Common myeloid progenitor, CD34-positive (primary cell): ENCODE results near the gene MTFP1. TPM values are rescaled to one million over a fixed set of nuclear protein-coding genes. Genes with fewer than 3 reads are reported as not detected.

Source experiments
- CTCF ChIA-PET: fragments of 350-600 bp; sonication (Branson Sonifier 250); formaldehyde crosslinking; loops from one replicate; lab custom pipeline; 2021; ENCODE audit warnings: antibody characterized with exemption; lab: Charles Lee
- POLR2A ChIA-PET: fragments of 350-600 bp; sonication (Branson Sonifier 250); formaldehyde crosslinking; loops from one replicate; lab custom pipeline; 2021; ENCODE audit warnings: antibody characterized with exemption; lab: Charles Lee
- DNase-seq, 3 donors: peaks; one replicate each; pipeline versions ENCODE4 v3.0.0 to v3.0.0-alpha.2; 2013
- H3K27ac ChIP-seq, 2 experiments: 1 replicate in 1 of 2; 2 replicates in 1 of 2; pipeline ENCODE4 v1.7.0; 2013; ENCODE audit warnings: inconsistent platforms in 2 of 2, low read length in 2 of 2, mild to moderate bottlenecking in 2 of 2, low read depth in 1 of 2, moderate library complexity in 1 of 2; ENCODE audit not compliant: severe bottlenecking in 2 of 2, insufficient read depth in 1 of 2, poor library complexity in 1 of 2
- H3K27me3 ChIP-seq, 5 experiments: replicated peaks in 2 of 5; 1 replicate in 3 of 5; 2 replicates in 2 of 5; pipeline versions ENCODE4 v1.6.1 to v1.7.0; 2013; ENCODE audit warnings: low read length in 4 of 5, mild to moderate bottlenecking in 2 of 5, moderate library complexity in 2 of 5, inconsistent platforms in 1 of 5; ENCODE audit not compliant: insufficient read depth in 5 of 5, control insufficient read depth in 4 of 5
- H3K36me3 ChIP-seq, 4 experiments: 1 replicate in 2 of 4; 2 replicates in 2 of 4; pipeline versions ENCODE4 v1.6.1 to v1.7.0; 2013; ENCODE audit warnings: low read length in 3 of 4, control low read depth in 1 of 4, mild to moderate bottlenecking in 1 of 4; ENCODE audit not compliant: control insufficient read depth in 4 of 4, insufficient read depth in 4 of 4
- H3K4me1 ChIP-seq, 4 experiments: 1 replicate in 3 of 4; 2 replicates in 1 of 4; pipeline versions ENCODE4 v1.6.1 to v1.7.1; 2013; ENCODE audit warnings: low read length in 3 of 4, mild to moderate bottlenecking in 3 of 4, control low read depth in 1 of 4, inconsistent platforms in 1 of 4, moderate library complexity in 1 of 4; ENCODE audit not compliant: control insufficient read depth in 4 of 4, insufficient read depth in 4 of 4; ENCODE audit errors: control extremely low read depth in 1 of 4
- H3K4me3 ChIP-seq, 7 experiments: 1 replicate in 4 of 7; 2 replicates in 3 of 7; pipeline versions ENCODE4 v1.5.1 to v1.7.0; 2013; ENCODE audit warnings: mild to moderate bottlenecking in 7 of 7, low read length in 6 of 7, moderate library complexity in 6 of 7, inconsistent platforms in 2 of 7, low read depth in 2 of 7, control low read depth in 1 of 7; ENCODE audit not compliant: insufficient read depth in 4 of 7, control insufficient read depth in 1 of 7; ENCODE audit errors: extremely low read depth in 1 of 7
- H3K9me3 ChIP-seq, 5 experiments: 1 replicate in 4 of 5; 2 replicates in 1 of 5; pipeline versions ENCODE4 v1.6.1 to v1.7.1; 2013; ENCODE audit warnings: low read length in 4 of 5, mild to moderate bottlenecking in 2 of 5, inconsistent platforms in 1 of 5, low read depth in 1 of 5, moderate library complexity in 1 of 5; ENCODE audit not compliant: control insufficient read depth in 4 of 5, insufficient read depth in 2 of 5; ENCODE audit errors: control extremely low read depth in 1 of 5
- WGBS: methylation state at CpG from one replicate; pipeline ENCODE4 v1.1.5; 2013; ENCODE audit not compliant: insufficient coverage; 5-methylcytosine and 5-hydroxymethylcytosine counted together
- polyA plus RNA-seq: library from polyadenylated mRNA; unstranded; fragments of 120-200 nt; gene quantifications from one replicate; pipeline ENCODE4 v1.2.1, GENCODE V29; 2013

The MTFP1 gene
- polyA plus RNA-seq = 6.5 TPM

- ChIA-PET CTCF (interaction anchor here (0.9 to 6.8 kb wide), 5 partner anchors 8 to 277 kb away, joined by 3 to 42 read pairs (median 6); no protein-coding TSS in a partner anchor), POLR2A (no interaction called here)
- H3K4me3 ChIP-seq = peak within 1 kb of the TSS; percentile 33 to 85 (median 75)
- H3K27ac ChIP-seq = peak within 1 kb of the TSS in 1 of 2 experiments; percentile 10
- 3% methylated on average over 51 of the region's 61 CpGs for WGBS
- H3K9me3 ChIP-seq = no peaks in the 10 kb centered on the region
- H3K4me1 ChIP-seq = peaks cover 9 to 44% (median 41%) of the 10 kb centered on the region in 4 experiments
- H3K27me3 ChIP-seq = no peaks in the 10 kb centered on the region
- DNase-seq = peak; percentile 44 to 59 (median 51)
- peaks cover 0 to 31% (median 1%) of the 10 kb centered on the region in 4 experiments for H3K36me3 ChIP-seq
Observed at GRCh38 chr22:30425616-30426387, at the start of gene MTFP1. Gene MTFP1 (plus strand): TSS chr22:30425768. CDS start chr22:30425880, 112 bp downstream.

GRCh38 chr22:30380011-30380410, 45.6 kb upstream of the MTFP1 start:
- CTCF ChIA-PET = interaction anchor here (0.7 to 2.6 kb wide), 4 partner anchors 10 to 159 kb away, joined by 3 to 17 read pairs (median 6); partner anchors contain the start of gene CASTOR1
- Histone ChIP-seq H3K9me3 (no peaks in the 10 kb centered on the region), H3K36me3 (peaks cover 4 to 44% (median 16%) of the 10 kb centered on the region in 4 experiments), H3K27ac (no peak overlapping the region), H3K27me3 (no peaks in the 10 kb centered on the region), H3K4me1 (no peaks in the 10 kb centered on the region), H3K4me3 (no peak overlapping the region)
- WGBS = 98% methylated on average over 13 of the region's 20 CpGs
- POLR2A ChIA-PET = no interaction called here
- DNase-seq = no peak

GRCh38 chr22:30381264-30381663, 44.3 kb upstream of the MTFP1 start:
- Histone ChIP-seq H3K4me3 (no peak overlapping the region), H3K27me3 (no peaks in the 10 kb centered on the region), H3K9me3 (no peaks in the 10 kb centered on the region), H3K27ac (no peak overlapping the region), H3K36me3 (peaks cover 4 to 39% (median 16%) of the 10 kb centered on the region in 4 experiments), H3K4me1 (peaks cover 0 to 3% (median under 1%) of the 10 kb centered on the region in 4 experiments)
- ChIA-PET POLR2A (no interaction called here), CTCF (interaction anchor here (1.4 to 2.6 kb wide), 2 partner anchors 57 to 93 kb away, joined by 3 to 17 read pairs; partner anchors contain the start of gene CASTOR1)
- no peak for DNase-seq
- WGBS = 94% methylated on average over 11 of the region's 12 CpGs

GRCh38 chr22:30382340-30382739, 43.2 kb upstream of the MTFP1 start:
- POLR2A ChIA-PET = no interaction called here
- Histone ChIP-seq H3K27me3 (no peaks in the 10 kb centered on the region), H3K27ac (no peak overlapping the region), H3K9me3 (no peaks in the 10 kb centered on the region), H3K36me3 (peaks cover 4 to 38% (median 16%) of the 10 kb centered on the region in 4 experiments), H3K4me3 (no peak overlapping the region), H3K4me1 (peaks cover 0 to 9% (median 7%) of the 10 kb centered on the region in 4 experiments)
- DNase-seq = no peak
- CTCF ChIA-PET = interaction anchor here (0.6 to 2.5 kb wide), 5 partner anchors 10 to 303 kb away, joined by 3 to 14 read pairs (median 4); no protein-coding TSS in a partner anchor
- WGBS = 100% methylated on average over 3 of the region's 5 CpGs

GRCh38 chr22:30383061-30383460, 42.5 kb upstream of the MTFP1 start:
- POLR2A ChIA-PET = no interaction called here
- CTCF ChIA-PET = interaction anchor here (1.0 to 2.5 kb wide), 5 partner anchors 9 to 120 kb away, joined by 3 to 14 read pairs (median 3); no protein-coding TSS in a partner anchor
- Histone ChIP-seq H3K27me3 (no peaks in the 10 kb centered on the region), H3K36me3 (peaks cover 4 to 33% (median 11%) of the 10 kb centered on the region in 4 experiments), H3K4me3 (no peak overlapping the region), H3K9me3 (no peaks in the 10 kb centered on the region), H3K4me1 (peaks cover 0 to 12% (median 10%) of the 10 kb centered on the region in 4 experiments), H3K27ac (no peak overlapping the region)
- no peak for DNase-seq
- 82% methylated on average over 3 of the region's 3 CpGs for WGBS

- ChIA-PET POLR2A (no interaction called here), CTCF (interaction anchor here (0.7 to 2.3 kb wide), 15 partner anchors 12 to 130 kb away, joined by 3 to 25 read pairs (median 4); partner anchors contain the start of genes CASTOR1, CCDC157 and SF3A1)
- Histone ChIP-seq H3K4me1 (peaks cover 0 to 12% (median 10%) of the 10 kb centered on the region in 4 experiments), H3K27me3 (no peaks in the 10 kb centered on the region), H3K4me3 (no peak overlapping the region), H3K27ac (no peak overlapping the region), H3K36me3 (peaks cover 0 to 20% (median 9%) of the 10 kb centered on the region in 4 experiments), H3K9me3 (no peaks in the 10 kb centered on the region)
- 94% methylated on average over 10 of the region's 10 CpGs for WGBS
- DNase-seq = no peak
Observed at GRCh38 chr22:30385942-30386341, 39.6 kb upstream of the MTFP1 start.
